Neural cell (in vitro differentiated cells): ENCODE results near the gene VSTM4.

ENCODE experiments used
- EP300 ChIP-seq: fragments of 450-650 bp; conservative IDR thresholded peaks from 2 replicates; pipeline ENCODE4 v1.6.1; 2014; ENCODE audit warnings: antibody characterized with exemption, mild to moderate bottlenecking, moderate library complexity; ENCODE audit not compliant: poor library complexity, severe bottlenecking
- MXI1 ChIP-seq: fragments of 450-650 bp; conservative IDR thresholded peaks from 2 replicates; pipeline ENCODE4 v1.6.1; 2014; ENCODE audit warnings: antibody characterized with exemption, mild to moderate bottlenecking; ENCODE audit not compliant: poor library complexity, severe bottlenecking
- POLR2AphosphoS5 ChIP-seq: IDR thresholded peaks from 2 replicates; pipeline ENCODE4 v1.6.1; 2012
- RAD21 ChIP-seq: fragments of 450-650 bp; conservative IDR thresholded peaks from 2 replicates; pipeline ENCODE4 v1.6.1; 2014; ENCODE audit warnings: antibody characterized with exemption, mild to moderate bottlenecking, moderate library complexity
- SMC3 ChIP-seq: fragments of 450-650 bp; conservative IDR thresholded peaks from 2 replicates; pipeline ENCODE4 v1.6.1; 2014; ENCODE audit warnings: antibody characterized with exemption, mild to moderate bottlenecking, moderate library complexity; ENCODE audit not compliant: poor library complexity
- TAF1 ChIP-seq: IDR thresholded peaks from 2 replicates; pipeline ENCODE4 v1.6.1; 2012; ENCODE audit warnings: low read depth
- TF ChIP-seq, protein P1 (sequence below): fragments of 450-650 bp; IDR thresholded peaks from 2 replicates; pipeline ENCODE4 v1.5.1; 2014; ENCODE audit warnings: antibody characterized with exemption, mild to moderate bottlenecking, moderate library complexity; ENCODE audit not compliant: poor library complexity, severe bottlenecking
- TF ChIP-seq, protein P2 (sequence below): IDR thresholded peaks from 2 replicates; pipeline ENCODE4 v1.6.1; 2012; ENCODE audit warnings: borderline replicate concordance

DNA sequence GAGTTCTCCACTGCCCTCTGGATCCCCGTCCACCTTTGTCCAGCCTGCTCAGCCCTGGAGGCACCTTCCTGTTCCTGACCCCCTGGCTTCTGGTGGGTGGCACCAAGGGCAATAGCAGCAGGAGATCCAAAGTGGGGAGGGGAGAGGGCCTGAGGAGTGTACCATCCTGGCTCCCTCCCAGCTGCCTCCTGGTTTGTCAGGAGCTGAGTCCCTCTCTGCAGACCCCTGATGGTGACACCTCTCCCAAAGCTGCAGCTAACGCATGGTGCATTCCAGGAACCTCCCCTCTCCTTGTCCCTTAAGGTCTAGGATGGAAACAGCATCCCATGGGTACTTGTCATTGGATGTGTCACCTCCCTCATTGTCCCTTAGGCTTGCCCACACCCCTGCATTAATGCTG lies 39.6 kb downstream of the VSTM4 start:
- TF ChIP-seq POLR2AphosphoS5 (no peak), EP300 (no peak), TAF1 (no peak), MXI1 (no peak), SMC3 (no peak), RAD21 (no peak)
- TF ChIP-seq, protein P1, sequence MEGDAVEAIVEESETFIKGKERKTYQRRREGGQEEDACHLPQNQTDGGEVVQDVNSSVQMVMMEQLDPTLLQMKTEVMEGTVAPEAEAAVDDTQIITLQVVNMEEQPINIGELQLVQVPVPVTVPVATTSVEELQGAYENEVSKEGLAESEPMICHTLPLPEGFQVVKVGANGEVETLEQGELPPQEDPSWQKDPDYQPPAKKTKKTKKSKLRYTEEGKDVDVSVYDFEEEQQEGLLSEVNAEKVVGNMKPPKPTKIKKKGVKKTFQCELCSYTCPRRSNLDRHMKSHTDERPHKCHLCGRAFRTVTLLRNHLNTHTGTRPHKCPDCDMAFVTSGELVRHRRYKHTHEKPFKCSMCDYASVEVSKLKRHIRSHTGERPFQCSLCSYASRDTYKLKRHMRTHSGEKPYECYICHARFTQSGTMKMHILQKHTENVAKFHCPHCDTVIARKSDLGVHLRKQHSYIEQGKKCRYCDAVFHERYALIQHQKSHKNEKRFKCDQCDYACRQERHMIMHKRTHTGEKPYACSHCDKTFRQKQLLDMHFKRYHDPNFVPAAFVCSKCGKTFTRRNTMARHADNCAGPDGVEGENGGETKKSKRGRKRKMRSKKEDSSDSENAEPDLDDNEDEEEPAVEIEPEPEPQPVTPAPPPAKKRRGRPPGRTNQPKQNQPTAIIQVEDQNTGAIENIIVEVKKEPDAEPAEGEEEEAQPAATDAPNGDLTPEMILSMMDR: no peak
- TF ChIP-seq, protein P2, sequence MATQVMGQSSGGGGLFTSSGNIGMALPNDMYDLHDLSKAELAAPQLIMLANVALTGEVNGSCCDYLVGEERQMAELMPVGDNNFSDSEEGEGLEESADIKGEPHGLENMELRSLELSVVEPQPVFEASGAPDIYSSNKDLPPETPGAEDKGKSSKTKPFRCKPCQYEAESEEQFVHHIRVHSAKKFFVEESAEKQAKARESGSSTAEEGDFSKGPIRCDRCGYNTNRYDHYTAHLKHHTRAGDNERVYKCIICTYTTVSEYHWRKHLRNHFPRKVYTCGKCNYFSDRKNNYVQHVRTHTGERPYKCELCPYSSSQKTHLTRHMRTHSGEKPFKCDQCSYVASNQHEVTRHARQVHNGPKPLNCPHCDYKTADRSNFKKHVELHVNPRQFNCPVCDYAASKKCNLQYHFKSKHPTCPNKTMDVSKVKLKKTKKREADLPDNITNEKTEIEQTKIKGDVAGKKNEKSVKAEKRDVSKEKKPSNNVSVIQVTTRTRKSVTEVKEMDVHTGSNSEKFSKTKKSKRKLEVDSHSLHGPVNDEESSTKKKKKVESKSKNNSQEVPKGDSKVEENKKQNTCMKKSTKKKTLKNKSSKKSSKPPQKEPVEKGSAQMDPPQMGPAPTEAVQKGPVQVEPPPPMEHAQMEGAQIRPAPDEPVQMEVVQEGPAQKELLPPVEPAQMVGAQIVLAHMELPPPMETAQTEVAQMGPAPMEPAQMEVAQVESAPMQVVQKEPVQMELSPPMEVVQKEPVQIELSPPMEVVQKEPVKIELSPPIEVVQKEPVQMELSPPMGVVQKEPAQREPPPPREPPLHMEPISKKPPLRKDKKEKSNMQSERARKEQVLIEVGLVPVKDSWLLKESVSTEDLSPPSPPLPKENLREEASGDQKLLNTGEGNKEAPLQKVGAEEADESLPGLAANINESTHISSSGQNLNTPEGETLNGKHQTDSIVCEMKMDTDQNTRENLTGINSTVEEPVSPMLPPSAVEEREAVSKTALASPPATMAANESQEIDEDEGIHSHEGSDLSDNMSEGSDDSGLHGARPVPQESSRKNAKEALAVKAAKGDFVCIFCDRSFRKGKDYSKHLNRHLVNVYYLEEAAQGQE: no peak
